A549 treated with DMSO at 1 μM for 4 hours (cell line): Measurements from ENCODE around the gene CCL20. TPM values are rescaled to one million over a fixed set of nuclear protein-coding genes. Genes with fewer than 3 reads are reported as not detected.

Experiments
- total RNA-seq: library from RNA; stranded (reverse); fragments of 200-300 nt; extraction: Qiagen RNA extraction; gene quantifications from 5 replicates; pipeline ENCODE4 v1.2.3, GENCODE V29; 2022; ENCODE audit warnings: low read depth

Gene CCL20
- total RNA-seq = 2.3 to 7.2 TPM (median 3.2 TPM) in 5 replicates

GRCh38 chr2:227813562-227814353, at the start of gene CCL20:
CCL20 (plus strand) TSS chr2:227813842; CDS start chr2:227813912, 70 bp downstream.

Other genes starting within 250 kb of the CCL20 start
- gene SCYGR2, start 214.9 kb upstream of the CCL20 start, total RNA-seq = not detected in 5 replicates
- not detected in 5 replicates for gene SCYGR3, start 199.0 kb upstream of the CCL20 start, total RNA-seq
- not detected in 5 replicates for gene SCYGR4, start 196.3 kb upstream of the CCL20 start, total RNA-seq
- not detected in 5 replicates for gene SCYGR5, start 147.0 kb upstream of the CCL20 start, total RNA-seq
- gene SLC19A3, start 95.8 kb upstream of the CCL20 start, total RNA-seq = 2.5 to 3.8 TPM (median 3.2 TPM) in 5 replicates
- gene SCYGR6, start 89.1 kb upstream of the CCL20 start, total RNA-seq = not detected in 5 replicates
- not detected in 5 replicates for gene SCYGR7, start 85.5 kb upstream of the CCL20 start, total RNA-seq
- not detected in 5 replicates for gene SCYGR8, start 67.9 kb upstream of the CCL20 start, total RNA-seq
- gene DAW1, start 57.8 kb downstream of the CCL20 start, total RNA-seq = 1.6 to 2.7 TPM (median 1.7 TPM) in 5 replicates